ENCODE measurements around the gene NAV3.

Gene NAV3

DNA sequence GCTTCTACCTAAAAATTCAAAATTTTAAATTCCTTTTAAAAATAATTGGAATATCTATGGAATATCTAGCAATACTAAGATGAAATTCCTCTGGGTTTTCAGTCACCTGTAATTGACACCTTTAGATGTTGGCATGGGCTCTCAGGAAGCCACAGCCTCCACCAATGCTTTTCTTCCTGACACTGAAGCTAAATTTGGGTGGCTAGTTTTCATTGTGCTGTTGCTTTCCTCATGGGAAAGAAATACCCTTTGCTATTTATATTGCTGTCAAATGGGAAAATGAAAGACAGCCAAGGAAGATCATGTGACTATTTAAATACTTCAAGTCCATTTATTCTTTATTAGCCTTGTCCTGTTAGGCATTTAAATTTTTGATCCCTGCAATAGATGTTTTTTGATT, 313.0 kb downstream of the NAV3 start:
- no peak for DNase-seq

DNA sequence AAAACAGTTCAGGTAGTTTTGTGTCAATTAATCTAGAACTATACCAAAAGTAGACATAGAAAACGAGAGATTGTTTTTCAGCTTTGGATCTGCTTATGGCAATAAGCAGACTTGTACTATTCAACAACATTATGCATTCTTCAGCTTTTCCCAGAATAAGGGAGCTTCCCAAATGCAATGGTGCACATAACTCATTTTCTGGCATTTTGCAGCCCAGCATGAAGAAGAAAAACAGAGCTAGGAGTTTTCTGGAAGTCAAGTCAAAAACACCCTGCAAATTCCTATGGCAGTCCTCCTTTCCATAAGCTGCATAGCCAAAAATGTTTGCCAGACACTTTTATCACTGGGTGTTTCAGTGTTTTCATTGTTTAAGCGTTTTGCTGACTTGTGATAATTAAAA, 314.7 kb downstream of the NAV3 start:
- DNase-seq: no peak

DNA sequence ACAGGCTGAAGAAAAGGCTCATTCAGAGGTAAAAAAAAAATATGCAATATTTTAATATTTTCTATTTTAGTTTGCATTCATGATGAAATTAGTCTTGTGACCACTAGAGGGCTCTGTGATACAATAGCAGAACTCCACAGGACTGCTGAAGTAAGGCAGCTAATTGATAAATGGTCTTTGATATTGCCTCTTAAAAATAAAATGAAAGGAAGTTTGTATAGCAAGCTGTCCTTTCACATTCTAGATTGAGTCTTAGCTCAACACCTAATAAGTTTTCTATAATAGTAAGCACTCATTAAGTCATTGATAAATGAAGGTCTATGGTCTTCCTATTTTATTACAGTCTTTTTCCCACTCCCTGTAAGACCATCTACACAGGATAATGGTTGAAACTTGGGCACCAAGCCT, 315.7 kb downstream of the NAV3 start:
- DNase-seq: no peak

DNA sequence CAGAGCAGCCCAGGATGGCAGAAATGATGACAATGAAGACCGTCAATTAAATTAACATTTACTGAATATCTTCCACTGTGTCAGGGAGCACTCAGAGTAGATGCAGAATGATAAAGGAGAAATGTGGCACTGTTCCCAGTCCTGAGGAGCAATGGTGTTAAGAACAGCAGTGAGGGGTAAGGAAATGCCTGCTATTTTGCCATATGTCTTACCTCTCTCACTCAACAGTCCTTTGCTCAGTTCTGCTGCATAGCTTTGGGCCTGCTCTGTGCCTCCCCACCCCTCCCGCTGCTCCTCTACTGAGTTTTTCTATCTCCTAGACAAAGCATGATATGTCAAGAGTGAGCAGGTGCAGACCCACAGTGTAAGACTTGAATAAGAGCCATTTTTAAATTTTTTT, 318.8 kb downstream of the NAV3 start:
- no peak for DNase-seq

DNA sequence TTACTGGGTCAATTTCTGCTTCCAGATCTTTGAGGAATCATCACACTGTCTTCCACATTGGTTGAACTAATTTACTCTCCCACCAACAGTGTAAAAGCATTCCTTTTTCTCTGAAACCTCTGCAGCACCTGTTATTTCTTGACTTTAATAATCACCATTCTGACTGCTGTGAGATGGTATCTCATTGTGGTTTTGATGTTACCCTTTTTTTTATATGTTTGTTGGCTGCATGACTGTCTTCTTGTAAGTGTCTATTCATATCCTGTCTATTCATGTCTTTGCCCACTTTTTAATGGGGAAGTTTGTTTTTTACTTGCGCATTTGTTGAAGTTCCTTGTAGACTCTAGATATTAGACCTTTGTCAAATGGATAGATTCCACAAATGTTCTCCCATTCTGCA, 324.9 kb downstream of the NAV3 start:
- no peak for DNase-seq

DNA sequence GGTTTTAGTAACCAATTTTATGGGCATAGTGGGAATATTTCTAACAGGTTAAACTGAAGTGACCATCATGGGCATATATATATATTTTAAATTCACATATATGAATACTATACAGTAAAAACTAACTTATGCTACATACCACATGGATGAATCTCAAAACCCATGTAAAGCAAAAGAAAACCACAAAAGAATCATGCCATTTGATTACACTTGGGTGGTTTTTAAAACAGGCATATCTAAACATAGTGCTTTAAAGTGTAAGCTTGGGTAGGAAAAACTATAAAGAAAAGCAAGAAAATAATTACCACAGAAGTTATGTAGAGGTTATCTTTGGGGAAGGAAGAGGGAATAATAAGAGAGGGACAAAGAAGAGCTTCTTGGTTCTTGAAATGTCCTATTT, 326.1 kb downstream of the NAV3 start:
- no peak for DNase-seq

DNA sequence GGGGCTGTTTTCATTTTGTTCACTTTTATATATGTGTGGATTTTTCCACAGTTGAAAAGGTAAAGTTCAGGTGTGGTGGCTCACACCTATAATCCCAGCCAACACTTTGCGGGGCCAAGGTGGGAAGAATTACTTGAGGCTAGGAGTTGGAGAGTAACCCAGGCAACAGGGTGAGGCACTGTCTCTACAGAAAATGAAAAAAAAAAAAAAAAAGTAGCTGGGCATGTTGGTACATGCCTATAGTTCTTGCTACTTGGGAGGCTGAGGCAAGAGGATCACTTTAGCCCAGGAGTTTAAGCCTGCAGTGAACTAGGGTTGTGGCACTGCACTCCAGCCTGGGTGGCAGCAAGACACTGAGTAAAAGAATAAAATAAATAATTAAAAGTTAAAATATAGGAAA, 326.5 kb downstream of the NAV3 start:
- DNase-seq: no peak

DNA sequence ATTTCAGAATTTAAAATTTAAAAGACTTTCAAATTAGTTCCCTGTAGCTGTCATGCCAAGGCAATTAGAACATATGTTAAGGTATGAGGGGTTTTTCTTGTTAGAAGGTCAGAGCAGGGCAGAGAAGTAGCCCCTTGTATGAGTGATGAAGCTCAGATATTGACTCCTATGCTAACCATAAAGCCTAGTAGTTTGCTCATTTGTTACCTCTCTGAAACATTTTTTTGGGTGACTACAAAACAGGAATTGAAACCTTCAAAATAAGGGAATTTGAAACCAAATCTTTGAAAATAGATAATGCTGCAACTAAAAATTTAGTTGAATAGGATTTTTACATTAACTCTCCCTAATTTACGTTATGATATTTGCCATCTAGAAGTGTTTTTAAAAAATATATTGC, 333.5 kb downstream of the NAV3 start:
- no peak for DNase-seq

DNA sequence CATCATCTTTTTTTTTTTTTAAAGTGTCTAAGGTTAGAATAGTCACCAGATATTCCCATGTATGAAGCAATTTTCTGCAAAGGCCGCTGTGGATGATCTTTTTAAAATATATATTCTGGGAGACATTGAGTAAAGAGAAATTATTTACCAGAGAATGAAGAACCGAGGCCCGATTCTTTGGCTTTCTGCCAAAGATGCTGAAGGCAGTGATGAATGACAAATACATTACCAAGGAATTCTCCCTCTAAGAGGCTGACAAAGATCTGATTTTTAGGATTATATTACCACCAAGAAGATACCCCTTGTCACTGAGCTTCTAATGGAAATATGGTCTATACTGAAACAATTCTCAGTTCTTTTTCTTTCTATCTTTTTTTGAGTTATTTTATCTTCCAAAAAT, 336.8 kb downstream of the NAV3 start:
- DNase-seq: no peak

DNA sequence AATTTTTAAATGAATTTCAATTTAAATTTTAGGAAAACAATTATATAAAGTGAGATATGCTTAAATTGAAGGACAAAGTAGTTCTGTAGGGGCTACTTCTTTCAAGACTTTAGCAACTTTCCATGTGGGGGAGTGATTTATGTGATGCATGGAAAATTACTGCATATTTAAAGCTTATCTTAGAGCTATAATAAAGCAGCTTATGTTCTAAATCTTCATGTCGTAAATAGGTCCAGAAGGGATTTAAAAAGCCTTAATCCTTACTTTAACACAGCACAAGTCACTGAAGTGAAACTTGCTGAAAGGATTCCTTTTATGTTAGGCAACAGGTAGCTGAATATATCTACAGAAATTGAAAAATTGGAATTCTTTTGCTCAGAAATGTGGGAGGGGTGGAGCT, 340.4 kb downstream of the NAV3 start:
- no peak for DNase-seq

DNA sequence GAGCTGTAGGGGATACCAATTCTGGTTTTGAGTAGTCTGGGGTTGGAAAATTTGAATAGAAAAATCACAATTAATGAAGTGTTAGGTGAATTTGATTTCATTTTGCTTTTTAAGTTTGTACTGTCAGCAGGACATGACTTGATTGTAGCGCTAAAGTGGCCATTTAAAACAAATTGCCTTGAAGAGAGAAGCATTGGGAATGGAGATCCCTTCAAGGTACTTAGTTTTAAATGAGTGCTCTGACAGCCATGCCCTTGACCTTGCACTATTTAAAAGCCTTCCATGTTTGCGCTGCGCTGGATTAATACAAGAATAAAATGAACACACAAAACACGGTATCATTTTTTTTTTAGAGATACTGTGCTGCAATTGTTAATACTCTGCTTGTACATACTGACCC, 345.9 kb downstream of the NAV3 start:
- no peak for DNase-seq

DNA sequence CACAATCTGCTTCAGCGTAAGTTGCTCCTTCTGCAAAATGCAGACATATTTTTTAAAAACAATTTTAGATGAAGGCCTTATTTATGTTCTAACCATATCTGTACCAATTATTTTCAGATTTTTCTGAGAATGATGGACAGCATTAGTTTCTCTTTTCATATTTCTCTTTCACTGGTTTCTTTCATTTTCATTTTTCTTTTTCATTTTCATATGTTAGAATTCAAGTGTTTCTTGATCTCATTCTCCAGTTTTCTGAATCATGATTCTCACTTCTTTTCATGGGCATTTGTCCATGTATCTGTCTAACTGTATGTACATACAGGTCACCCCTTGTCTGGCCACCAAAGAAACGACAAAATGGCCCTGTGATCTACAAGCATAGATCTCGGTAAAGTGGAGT, 346.6 kb downstream of the NAV3 start:
- no peak for DNase-seq

DNA sequence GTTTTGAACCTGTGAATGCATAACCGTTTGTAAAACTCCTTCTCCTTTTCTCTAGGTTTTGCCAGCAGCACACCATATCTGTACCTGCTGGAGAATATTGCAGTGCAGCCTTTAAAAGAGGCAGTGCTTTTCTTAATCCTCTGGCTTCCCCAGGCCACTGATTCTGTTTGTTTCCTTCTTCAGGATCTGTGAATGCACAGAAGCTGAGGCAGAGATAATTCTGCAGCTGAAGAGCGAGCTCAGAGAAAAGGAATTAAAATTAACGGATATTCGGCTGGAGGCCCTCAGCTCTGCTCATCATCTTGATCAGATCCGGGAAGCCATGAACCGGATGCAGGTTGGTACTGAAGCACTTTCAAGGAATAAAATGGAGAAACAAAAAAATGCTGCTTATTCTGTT, 348.7 kb downstream of the NAV3 start:
- DNase-seq: no peak

DNA sequence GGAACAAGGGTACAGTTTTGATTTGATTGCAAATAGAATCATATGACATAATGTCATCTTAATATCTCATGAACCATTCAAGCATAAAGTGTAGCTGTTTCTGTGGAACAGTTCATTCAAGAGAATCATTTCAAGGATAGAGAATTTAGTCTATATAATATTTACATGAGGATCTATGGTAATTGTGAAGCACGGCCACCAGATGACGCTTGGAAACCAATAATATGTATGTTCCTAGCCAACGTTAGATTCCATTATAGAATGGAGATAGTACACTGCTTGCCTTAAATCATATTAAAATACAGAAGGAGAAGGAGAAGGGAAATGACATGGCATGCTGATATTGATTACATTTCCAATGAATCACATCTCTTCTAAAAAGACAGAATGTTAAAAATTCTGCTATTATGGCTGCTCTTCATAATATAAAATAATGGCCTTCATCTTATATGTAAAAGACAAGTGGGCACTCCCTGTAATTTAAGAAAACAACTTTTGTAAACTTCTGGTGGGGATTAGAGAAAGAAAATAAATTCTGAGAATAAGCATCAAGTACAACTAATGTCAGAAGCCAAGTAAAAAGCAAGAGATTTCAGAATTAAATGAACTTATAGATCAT, 351.0 kb downstream of the NAV3 start:
- DNase-seq: no peak

DNA sequence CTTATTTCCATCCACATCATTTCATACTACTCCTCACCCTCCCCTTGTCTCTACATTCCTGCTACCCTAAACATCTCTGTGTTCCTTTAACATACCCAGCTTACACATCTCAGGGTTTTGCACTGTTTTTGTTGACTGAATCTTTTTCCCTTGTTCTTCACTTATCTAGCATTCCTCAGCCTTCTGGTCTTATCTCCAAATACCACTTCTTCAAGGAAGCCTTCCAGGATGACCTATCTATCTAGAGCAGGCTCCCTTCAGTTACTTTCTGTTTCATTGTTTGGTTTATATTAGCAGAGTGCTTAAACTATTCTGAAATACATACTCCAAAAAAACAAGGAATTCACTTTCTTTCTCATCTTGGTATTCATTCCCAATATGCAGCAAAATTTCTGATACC, 353.1 kb downstream of the NAV3 start:
- no peak for DNase-seq

DNA sequence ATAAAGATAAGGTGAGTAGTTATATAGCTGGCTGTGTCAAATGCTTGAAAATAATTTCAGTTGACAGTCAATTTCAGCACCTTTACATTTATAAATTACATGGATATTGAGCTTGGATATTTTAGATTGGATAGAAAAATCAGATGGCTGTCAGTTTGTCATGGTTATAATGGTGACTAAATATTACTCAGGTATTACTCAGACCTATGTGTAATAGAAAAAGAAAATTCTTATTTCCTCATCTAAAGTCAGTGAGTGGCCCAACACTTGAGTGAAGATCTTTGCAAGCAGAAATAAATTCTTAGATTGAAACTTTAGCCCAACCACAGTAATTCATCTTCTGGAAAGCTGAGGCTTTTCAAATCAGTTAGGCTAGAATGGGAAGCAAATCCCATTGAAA, 354.4 kb downstream of the NAV3 start:
- no peak for DNase-seq

DNA sequence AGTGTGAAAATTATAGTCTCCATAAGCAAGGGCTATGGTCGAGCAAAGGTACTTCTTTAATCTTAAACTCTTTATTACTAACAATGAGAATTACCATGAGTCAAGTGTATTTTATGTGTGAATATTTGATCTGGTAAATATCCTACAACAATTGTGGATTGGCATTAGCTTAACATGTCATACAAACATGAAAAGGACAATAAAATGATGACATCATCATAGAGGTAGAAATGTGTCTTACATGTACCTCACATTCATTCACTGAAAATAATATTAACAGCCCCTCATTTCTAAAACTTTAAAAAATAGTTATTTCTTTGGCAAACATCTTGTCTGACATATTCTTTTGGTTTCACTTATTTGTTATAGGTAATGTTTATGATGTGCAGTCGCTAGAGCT, 355.0 kb downstream of the NAV3 start:
- no peak for DNase-seq

DNA sequence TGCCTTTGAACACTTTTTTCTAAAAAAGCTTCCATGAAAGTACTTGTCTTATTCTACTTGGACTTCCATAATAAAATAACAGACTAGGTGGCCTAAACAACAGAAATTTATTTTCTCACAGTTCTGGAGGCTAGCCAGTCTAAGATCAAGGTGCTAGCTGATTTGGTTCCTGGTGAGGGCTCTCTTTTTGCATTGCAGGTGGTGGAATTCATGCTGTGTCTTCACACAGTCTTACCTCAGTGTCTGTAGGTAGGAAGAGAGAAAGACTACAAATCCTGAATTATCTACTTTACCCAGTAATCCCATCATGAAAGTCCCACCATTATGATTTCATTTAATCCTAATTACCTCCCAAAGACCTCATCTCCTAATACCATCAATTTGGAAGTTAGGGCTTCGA, 356.0 kb downstream of the NAV3 start:
- DNase-seq: no peak

DNA sequence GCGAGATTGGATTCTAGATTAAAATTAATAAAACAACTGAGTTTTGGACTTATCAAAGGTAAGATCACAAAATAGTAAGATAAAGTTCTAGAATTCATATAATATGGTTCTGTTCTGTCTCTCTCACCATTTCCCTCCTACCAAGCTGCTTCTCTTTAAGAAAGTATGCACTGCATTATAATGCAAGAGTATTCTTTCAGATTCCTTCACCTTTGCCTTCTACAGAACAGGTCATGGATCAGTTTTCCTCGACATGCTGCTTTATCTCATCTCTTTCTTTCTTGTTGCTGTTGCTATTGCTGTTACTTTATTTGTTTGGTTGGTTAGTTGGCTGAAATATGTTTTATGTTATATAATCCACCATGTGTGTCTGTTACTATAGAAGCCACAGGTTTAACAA, 357.0 kb downstream of the NAV3 start:
- no peak for DNase-seq

DNA sequence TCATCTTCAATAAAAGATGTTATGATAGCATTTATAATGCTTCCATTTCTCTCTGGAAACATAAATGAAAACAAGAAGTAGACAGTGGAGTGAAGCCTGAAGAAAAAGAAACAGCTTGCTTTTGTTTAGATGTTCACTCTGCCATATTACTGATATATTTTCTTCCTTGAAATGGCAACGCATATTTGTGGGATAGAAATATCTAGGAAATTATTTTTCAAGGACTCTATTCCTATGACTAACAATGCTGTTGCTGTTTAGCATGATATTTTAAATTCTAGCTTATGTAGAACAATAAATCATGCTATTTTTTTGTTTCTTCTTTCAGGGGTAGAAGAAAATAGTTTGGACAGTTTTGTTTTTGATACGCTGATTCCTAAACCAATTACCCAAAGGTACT, 359.0 kb downstream of the NAV3 start:
- no peak for DNase-seq

DNA sequence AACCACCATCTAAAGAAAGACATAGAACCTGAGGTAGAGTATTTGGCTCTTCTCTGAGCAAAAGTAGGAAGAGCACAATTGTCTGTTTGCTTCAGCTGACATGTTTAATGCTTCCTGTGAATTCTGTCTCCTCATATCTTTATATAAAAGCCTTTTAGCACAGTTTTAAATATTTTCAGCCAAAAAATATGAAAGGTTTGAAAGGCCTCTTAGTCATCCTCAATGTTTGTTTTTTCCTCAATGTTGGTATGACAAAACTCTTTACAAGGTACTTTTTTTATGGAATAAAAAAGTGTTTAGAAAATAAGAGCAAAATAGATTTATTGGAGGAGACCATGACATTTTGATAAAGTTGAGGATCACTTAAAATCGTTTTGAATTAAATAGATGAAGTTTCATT, 360.9 kb downstream of the NAV3 start:
- DNase-seq: no peak

DNA sequence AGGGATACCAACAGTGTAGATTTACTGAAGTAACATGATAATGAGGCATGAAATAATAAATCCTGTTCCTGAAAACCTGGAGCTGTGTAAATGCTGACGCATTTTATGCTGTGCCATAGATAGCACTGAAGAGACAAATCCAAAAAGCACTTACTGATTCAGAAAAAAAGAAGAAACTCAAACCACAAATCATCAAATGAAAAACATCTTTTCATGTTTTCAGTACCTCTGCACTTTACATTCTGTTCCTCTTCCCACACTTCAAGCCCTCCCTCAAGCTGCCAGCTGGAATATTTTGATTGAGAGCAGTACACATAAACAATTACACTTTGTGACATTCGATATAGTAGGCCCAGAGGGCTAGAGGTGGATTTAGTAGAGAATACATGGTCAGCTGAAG, 362.3 kb downstream of the NAV3 start:
- DNase-seq: no peak

DNA sequence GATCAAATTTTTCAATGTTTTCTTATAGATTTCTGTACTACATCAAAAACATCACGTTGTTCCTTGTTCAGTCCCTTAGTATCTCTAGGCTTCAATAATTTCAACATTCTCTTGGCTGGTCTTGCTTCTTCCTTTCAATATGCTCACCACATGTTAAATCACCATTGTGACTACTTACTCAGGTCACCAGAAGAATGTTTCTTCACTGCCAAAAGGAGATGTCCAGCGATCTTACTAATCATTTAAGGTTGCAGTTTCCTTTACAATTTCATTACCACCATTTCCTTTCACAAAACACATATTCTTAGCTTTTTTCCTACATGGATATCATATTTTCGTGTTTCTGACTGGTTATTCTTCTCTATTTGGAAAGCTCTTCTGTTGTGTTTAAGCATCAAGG, 363.8 kb downstream of the NAV3 start:
- no peak for DNase-seq

DNA sequence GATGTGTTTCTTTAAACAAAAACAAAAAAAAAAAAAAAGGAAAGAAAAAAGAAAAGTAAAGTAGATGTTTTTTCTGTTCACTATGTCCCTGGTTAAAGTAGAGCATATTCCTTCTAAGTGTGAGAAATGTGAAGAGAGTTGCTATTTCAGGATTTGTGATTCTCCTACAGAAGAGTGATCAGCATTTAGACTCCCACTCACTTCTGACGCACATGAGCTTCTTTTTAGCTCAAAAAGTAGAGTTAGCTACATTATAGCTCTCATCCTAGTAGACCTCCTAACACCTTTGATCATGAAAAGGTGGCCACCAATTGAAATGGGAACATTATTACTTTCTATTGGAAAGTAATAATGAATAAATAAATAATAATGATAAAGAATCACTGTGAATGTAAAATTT, 368.2 kb downstream of the NAV3 start:
- DNase-seq: no peak

DNA sequence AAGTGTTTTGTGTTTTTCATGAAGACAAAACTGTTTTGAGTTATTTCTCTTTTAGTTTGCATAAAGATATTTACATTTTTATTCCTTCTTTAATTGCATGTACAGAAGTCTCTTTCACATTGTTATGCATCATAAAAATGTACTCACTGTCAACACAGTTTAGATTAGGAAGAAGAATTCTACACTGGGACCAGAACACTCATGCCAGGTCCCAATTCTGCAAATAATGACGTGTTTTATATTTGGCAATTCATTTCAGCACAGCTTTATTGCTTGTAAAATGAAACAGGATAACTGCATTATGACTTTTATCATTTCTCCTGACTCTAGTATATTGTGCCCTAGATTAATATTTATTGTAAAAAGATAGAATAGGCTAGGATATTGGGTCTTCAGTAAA, 369.2 kb downstream of the NAV3 start:
- DNase-seq: no peak

DNA sequence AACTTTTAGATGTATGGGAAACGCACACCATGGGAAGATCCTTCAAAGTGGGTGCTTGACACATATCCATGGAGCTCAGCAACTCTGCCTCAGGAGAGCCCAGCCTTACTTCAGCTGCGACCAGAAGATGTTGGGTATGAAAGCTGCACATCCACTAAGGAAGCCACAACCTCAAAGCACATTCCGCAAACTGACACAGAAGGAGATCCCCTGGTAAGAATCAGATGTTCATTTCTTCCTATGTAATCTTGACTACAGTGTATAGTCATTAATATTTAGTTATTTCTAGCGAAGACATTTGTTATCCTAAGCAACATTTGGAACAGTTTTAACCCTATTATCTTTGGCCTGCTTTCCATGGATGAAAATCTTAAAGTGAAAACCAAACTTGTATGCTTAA, 374.2 kb downstream of the NAV3 start:
- DNase-seq: no peak
